ENCODE data around the gene EPB41L4B.

DNA sequence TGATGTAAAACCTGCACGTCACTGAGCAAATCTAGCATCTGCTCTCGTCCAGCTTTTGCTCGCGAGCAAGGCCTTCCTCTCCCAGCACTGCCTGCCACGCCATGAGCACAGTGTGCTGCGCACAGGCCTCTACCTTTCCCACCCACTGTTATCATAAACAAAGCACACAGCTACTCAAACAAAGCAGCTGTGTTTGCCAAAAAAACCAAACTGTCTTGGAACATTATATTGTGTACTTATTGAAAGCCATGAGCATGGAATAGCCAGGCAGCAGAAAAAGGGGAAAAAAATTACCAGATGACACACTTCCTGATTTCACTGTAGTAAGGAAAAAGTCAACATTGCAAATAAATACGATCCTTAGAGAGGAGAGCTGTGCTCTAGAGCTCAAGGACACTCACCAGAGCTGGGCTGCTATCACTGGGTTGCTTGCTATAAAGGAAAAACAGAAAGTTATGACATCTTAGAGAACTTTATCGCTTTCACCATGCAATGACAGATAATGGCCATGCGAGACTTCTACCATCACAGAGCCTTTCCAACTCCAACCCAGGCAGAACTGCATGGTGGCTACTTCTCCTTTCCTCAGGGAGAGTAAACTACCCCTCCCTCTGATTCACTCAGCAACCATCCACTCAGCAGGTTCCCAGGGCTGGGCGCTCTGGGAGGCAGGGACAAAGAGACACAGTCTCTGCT is 69.6 kb downstream of the EPB41L4B start:
- TF ChIP-seq, protein P1, sequence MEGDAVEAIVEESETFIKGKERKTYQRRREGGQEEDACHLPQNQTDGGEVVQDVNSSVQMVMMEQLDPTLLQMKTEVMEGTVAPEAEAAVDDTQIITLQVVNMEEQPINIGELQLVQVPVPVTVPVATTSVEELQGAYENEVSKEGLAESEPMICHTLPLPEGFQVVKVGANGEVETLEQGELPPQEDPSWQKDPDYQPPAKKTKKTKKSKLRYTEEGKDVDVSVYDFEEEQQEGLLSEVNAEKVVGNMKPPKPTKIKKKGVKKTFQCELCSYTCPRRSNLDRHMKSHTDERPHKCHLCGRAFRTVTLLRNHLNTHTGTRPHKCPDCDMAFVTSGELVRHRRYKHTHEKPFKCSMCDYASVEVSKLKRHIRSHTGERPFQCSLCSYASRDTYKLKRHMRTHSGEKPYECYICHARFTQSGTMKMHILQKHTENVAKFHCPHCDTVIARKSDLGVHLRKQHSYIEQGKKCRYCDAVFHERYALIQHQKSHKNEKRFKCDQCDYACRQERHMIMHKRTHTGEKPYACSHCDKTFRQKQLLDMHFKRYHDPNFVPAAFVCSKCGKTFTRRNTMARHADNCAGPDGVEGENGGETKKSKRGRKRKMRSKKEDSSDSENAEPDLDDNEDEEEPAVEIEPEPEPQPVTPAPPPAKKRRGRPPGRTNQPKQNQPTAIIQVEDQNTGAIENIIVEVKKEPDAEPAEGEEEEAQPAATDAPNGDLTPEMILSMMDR (IDR thresholded peaks at IDR 0.05): no peak
- no peak for TF ChIP-seq POLR2A (IDR thresholded peaks at IDR 0.05)
